Neutrophil (primary cell): ENCODE results near the gene FBXL12.

Experiments used
- H3K27ac ChIP-seq: fragments of 200-600 bp; sonication (generic); 2 replicates; pipeline ENCODE4 v1.5.1; 2016; ENCODE audit warnings: mild to moderate bottlenecking, moderate library complexity
- H3K27me3 ChIP-seq: fragments of 200-600 bp; sonication (generic); 2 replicates; pipeline ENCODE4 v1.6.0; 2016; ENCODE audit warnings: mild to moderate bottlenecking
- H3K36me3 ChIP-seq: fragments of 200-600 bp; sonication (generic); 2 replicates; pipeline ENCODE4 v1.5.1; 2017
- H3K4me1 ChIP-seq, 2 experiments: fragments of 200-600 bp in 1 of 2; sonication (generic) in 1 of 2; 1 replicate in 1 of 2; 2 replicates in 1 of 2; pipeline versions ENCODE4 v1.5.1 to v1.6.1; 2013 to 2016; ENCODE audit warnings: low read depth in 1 of 2, low read length in 1 of 2, mild to moderate bottlenecking in 1 of 2, moderate library complexity in 1 of 2; ENCODE audit not compliant: control insufficient read depth in 1 of 2, insufficient read depth in 1 of 2
- H3K4me3 ChIP-seq, 2 experiments: fragments of 200-600 bp in 1 of 2; sonication (generic) in 1 of 2; 1 replicate in 1 of 2; 2 replicates in 1 of 2; pipeline ENCODE4 v1.5.1; 2013 to 2016; ENCODE audit warnings: low read depth in 1 of 2, low read length in 1 of 2, mild to moderate bottlenecking in 1 of 2, moderate library complexity in 1 of 2
- H3K9me3 ChIP-seq: fragments of 200-600 bp; sonication (generic); 2 replicates; pipeline ENCODE4 v1.5.1; 2016
- TF ChIP-seq, protein P1 (sequence below): fragments of 200-600 bp; sonication (generic); IDR thresholded peaks from 2 replicates; pipeline ENCODE4 v1.5.1; 2016; ENCODE audit warnings: antibody characterized with exemption

The FBXL12 gene

DNA sequence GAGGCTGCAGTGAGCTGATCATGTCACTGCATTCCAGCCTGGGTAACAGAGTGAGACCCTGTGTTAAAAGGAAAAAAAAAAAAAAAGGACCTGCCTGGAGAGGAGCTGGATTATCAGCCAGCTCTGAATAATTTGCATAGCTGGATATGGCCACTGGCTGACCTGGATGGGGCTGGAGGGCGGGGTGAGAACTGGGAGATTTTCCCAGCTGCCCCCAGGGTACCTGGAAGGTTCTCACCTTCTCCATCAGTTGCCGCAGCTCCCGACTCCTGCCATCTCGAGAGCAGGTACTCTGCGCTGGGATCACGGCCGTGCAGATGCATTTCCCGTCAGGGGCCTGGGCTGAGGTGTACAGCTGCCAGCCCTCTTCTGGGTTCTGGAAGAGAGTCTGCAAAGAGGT is 41.5 kb upstream of the FBXL12 start:
- H3K4me1 ChIP-seq, result peaks cover 16% of the 10 kb centered on the region in 2 experiments
- H3K9me3 ChIP-seq, result no peaks in the 10 kb centered on the region
- H3K36me3 ChIP-seq, result no peaks in the 10 kb centered on the region
- H3K4me3 ChIP-seq, result no peak overlapping the region
- H3K27ac ChIP-seq, result no peak overlapping the region
- no peaks in the 10 kb centered on the region for H3K27me3 ChIP-seq
- TF ChIP-seq, protein P1, sequence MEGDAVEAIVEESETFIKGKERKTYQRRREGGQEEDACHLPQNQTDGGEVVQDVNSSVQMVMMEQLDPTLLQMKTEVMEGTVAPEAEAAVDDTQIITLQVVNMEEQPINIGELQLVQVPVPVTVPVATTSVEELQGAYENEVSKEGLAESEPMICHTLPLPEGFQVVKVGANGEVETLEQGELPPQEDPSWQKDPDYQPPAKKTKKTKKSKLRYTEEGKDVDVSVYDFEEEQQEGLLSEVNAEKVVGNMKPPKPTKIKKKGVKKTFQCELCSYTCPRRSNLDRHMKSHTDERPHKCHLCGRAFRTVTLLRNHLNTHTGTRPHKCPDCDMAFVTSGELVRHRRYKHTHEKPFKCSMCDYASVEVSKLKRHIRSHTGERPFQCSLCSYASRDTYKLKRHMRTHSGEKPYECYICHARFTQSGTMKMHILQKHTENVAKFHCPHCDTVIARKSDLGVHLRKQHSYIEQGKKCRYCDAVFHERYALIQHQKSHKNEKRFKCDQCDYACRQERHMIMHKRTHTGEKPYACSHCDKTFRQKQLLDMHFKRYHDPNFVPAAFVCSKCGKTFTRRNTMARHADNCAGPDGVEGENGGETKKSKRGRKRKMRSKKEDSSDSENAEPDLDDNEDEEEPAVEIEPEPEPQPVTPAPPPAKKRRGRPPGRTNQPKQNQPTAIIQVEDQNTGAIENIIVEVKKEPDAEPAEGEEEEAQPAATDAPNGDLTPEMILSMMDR, result no peak

DNA sequence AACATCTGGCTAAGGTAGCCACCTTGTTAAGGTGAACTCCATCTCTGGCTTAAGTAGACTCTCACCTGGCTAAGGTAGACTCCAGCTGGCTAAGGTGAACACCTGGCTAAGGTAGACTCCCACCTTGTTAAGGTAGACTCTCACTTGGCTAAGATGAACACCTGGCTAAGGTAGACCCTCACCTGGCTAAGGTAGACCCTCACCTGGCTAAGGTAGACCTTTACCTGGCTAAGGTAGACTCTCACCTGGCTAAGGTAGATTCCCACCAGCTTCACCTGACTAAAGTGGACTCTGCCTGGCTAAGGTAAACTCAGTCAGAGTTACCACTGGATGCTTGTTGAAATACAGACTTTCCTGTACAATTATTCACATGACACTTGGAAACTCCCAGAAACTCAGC is 39.9 kb upstream of the FBXL12 start:
- Histone ChIP-seq H3K9me3 (no peaks in the 10 kb centered on the region), H3K4me1 (peaks cover 16% of the 10 kb centered on the region in 2 experiments), H3K36me3 (peaks cover 4% of the 10 kb centered on the region), H3K27ac (peak overlapping the region; percentile 72), H3K4me3 (no peak overlapping the region), H3K27me3 (no peaks in the 10 kb centered on the region)
- TF ChIP-seq, protein P1, result no peak

DNA sequence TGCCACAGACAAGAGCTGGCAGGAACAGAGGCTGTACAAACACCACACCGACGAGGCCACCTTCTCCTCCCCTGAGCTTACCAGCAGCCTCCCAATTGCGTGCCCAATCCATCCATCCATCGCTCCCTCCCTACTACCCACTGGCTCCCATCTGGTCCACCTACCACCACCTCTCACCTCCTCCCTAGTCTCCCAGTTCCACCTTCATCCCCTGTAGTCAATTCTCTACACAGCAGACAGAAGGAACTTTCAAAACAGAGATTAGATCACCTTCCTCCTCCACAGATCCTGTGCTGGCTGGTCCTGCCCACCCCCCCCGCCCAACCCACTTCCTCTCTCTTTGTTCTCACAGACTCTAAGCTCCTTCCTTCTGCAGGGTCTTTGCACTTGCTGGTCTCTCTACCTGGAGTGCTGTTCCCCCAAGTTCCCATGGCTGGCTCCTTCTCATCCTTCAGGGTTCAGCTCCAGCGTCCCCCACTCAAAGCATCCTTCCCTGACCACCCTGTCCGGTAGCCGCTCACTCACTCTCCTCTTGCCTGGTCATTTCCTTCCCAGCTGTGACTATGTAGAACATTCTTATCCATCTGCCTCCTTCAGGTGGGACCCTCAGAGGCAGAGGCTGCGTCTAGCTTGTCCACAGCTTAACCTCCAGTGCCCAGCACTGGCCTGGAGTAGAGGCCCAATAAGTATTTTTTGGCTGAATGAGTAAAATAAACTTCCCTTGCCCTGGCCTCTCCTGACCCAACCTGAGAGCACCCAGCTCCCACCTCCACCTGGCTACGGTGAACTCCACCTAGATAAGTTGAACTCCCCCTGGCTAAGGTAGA is 39.3 kb upstream of the FBXL12 start:
- Histone ChIP-seq H3K36me3 (peaks cover 4% of the 10 kb centered on the region), H3K9me3 (no peaks in the 10 kb centered on the region), H3K27me3 (no peaks in the 10 kb centered on the region), H3K27ac (peak overlapping the region; percentile 72), H3K4me3 (no peak overlapping the region), H3K4me1 (peaks cover 16% of the 10 kb centered on the region in 2 experiments)
- TF ChIP-seq, protein P1, result no peak

DNA sequence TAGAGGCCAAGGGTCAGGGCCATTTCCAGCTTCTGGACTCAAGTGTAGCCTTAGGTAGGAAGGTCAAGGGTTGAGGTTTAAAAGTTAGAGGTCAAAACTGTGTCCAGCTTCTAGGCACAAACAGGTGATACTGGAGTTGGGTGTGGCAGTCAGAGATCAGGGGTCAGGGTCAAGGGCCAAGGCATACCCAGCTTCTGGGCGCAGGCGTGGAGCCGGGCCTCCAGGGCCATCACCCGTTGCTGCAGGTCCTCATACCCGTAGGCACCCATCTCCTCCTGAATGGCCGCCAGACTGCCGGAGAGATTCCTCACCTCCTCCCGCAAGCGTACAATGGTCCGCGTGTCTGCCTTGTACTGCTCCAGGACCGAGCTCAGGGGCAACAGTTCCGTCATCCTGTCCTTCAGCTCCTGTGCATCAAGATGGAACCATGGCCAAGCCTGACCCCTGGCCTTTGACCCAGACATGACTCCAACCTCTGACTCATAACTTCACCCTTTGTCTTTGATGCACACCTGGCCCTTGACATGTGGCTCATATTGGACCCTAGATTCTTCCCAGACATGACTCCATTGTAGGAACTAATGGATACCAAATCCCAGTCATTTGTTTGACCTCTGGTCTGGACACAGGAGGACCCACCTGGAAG is 38.3 kb upstream of the FBXL12 start:
- H3K4me1 ChIP-seq, result peaks cover 16% of the 10 kb centered on the region in 2 experiments
- no peak overlapping the region for H3K4me3 ChIP-seq
- peak overlapping the region; percentile 72 for H3K27ac ChIP-seq
- H3K27me3 ChIP-seq, result no peaks in the 10 kb centered on the region
- TF ChIP-seq, protein P1, result no peak
- peaks cover 4% of the 10 kb centered on the region for H3K36me3 ChIP-seq
- H3K9me3 ChIP-seq, result no peaks in the 10 kb centered on the region

DNA sequence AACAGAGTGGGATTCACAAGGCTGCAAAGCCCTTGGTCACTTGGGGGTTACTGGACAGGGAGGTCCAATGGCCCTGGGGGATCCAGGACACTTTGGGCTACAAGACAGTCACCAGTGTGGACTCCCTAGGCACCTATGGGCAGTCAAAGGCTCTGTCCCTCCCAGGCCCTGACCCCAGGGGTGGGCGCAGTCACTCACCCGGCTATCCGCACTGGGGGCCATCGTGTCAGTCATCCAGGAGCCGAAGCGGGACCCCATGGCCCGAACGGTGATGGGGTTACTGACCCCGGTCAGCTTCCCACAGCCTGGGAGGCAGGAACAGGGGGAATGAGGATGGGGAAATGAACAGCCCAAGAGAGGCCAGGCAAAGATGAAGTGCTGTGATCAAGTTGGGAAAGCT is 37.7 kb upstream of the FBXL12 start:
- TF ChIP-seq, protein P1, result no peak
- Histone ChIP-seq H3K27ac (no peak overlapping the region), H3K4me1 (peaks cover 16% of the 10 kb centered on the region in 2 experiments), H3K27me3 (no peaks in the 10 kb centered on the region), H3K9me3 (no peaks in the 10 kb centered on the region), H3K4me3 (no peak overlapping the region), H3K36me3 (peaks cover 4% of the 10 kb centered on the region)
